Retinal pigment epithelial cell (primary cell): ENCODE measurements around the gene BAHCC1.

Experiments used
- DNase-seq: peaks from one replicate; pipeline ENCODE4 v3.0.0-alpha.2; 2010; ENCODE audit warnings: low read depth
- H3K4me3 ChIP-seq: 2 replicates; pipeline ENCODE4 v1.5.1; 2011; ENCODE audit warnings: mild to moderate bottlenecking, low read length, control low read depth, moderate library complexity
- CTCF ChIP-seq: conservative IDR thresholded peaks from 2 replicates; pipeline ENCODE4 v1.5.1; 2011; ENCODE audit warnings: low read depth, low read length, control low read depth, inconsistent platforms

Gene BAHCC1

GRCh38 chr17:81443269-81443668 lies 48.0 kb downstream of the BAHCC1 start:
- no peak for DNase-seq
- H3K4me3 ChIP-seq = no peak overlapping the region
- TF ChIP-seq CTCF = no peak

GRCh38 chr17:81444610-81445339 lies 49.5 kb downstream of the BAHCC1 start:
- TF ChIP-seq CTCF = no peak
- no peak overlapping the region for H3K4me3 ChIP-seq
- DNase-seq = no peak

- no peak for DNase-seq
- no peak overlapping the region for H3K4me3 ChIP-seq
- TF ChIP-seq CTCF = peak; percentile 11
Measured at GRCh38 chr17:81445642-81446503, 50.6 kb downstream of the BAHCC1 start.

- no peak overlapping the region for H3K4me3 ChIP-seq
- no peak for TF ChIP-seq CTCF
- no peak for DNase-seq
Measured at GRCh38 chr17:81447331-81447933, 52.2 kb downstream of the BAHCC1 start.

GRCh38 chr17:81448442-81448841 lies 53.2 kb downstream of the BAHCC1 start:
- TF ChIP-seq CTCF = no peak
- no peak overlapping the region for H3K4me3 ChIP-seq
- no peak for DNase-seq

- TF ChIP-seq CTCF = no peak
- H3K4me3 ChIP-seq = no peak overlapping the region
- DNase-seq = no peak
Measured at GRCh38 chr17:81448950-81449349, 53.7 kb downstream of the BAHCC1 start.
